Subcutaneous abdominal adipose tissue (tissue), 5 donors: ENCODE results near the gene CACNA2D3.

Experiments used
- H3K27ac ChIP-seq: one replicate; pipeline ENCODE4 v1.7.0; 2013; ENCODE audit warnings: low read depth, mild to moderate bottlenecking, inconsistent platforms, low read length, moderate library complexity
- H3K27me3 ChIP-seq, 5 donors: one replicate each; pipeline ENCODE4 v1.7.0; 2013; ENCODE audit warnings: low read length in 5 of 5, inconsistent platforms in 1 of 5; ENCODE audit not compliant: control insufficient read depth in 5 of 5, insufficient read depth in 4 of 5
- H3K36me3 ChIP-seq, 5 donors: one replicate each; pipeline ENCODE4 v1.7.0; 2013; ENCODE audit warnings: low read length in 5 of 5; ENCODE audit not compliant: control insufficient read depth in 5 of 5, insufficient read depth in 5 of 5
- H3K4me1 ChIP-seq, 5 donors: one replicate each; pipeline ENCODE4 v1.7.0; 2013; ENCODE audit warnings: low read length in 5 of 5, mild to moderate bottlenecking in 3 of 5, moderate library complexity in 1 of 5; ENCODE audit not compliant: control insufficient read depth in 5 of 5, insufficient read depth in 5 of 5
- H3K4me3 ChIP-seq, 5 donors: one replicate each; pipeline ENCODE4 v1.7.0; 2013; ENCODE audit warnings: low read length in 5 of 5, low read depth in 1 of 5
- H3K9ac ChIP-seq, 5 donors: one replicate each; pipeline ENCODE4 v1.7.0; 2013; ENCODE audit warnings: low read length in 5 of 5, mild to moderate bottlenecking in 4 of 5, moderate library complexity in 3 of 5
- H3K9me3 ChIP-seq, 5 donors: one replicate each; pipeline ENCODE4 v1.7.0; 2013; ENCODE audit warnings: low read length in 5 of 5; ENCODE audit not compliant: control insufficient read depth in 5 of 5
- donor health status: healthy.
- donor health status: healthy.
- donor health status: healthy.
- donor health status: healthy.
- donor health status: healthy.

The CACNA2D3 gene

DNA sequence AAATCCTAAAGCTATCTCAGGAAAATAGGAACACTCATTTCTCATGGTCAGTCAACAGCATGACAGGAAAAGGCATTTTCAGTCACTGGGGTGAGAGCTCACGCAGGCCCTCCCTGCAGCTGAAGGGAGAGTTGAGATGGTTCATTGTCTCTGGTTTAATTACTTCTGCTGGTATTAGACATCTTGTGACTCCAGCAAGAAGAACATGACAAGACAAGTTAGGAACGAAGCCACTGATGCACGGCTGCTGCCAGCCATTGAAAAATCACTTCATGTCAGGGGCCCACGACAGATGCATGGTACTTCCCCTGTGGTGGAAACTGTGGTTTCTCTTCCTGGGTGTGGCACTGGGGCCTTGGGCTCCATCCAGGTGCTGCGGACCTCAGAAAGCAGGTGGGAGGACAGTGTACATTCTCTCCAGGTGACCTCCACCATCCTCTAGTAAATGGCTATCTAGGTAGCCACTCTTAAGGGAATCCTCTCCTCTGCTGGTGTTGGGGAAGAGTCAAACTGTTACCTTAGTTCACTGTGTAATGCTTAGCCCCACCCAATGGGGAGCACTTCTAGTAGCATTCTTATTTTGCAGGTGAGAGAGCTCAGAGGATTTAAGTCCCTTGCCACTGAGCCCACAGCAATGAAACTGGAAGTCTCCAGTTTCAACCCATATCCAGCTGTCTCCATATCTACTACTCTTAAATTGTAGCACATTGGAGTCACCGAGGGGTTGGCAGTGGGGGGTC is 531.3 kb downstream of the CACNA2D3 start:
- Histone ChIP-seq H3K9me3 (peaks cover 0 to 8% (median 0%) of the 10 kb centered on the region in 5 donors), H3K4me1 (no peaks in the 10 kb centered on the region), H3K36me3 (no peaks in the 10 kb centered on the region), H3K9ac (no peak overlapping the region), H3K27me3 (peaks cover 0 to 2% (median 0%) of the 10 kb centered on the region in 5 donors), H3K4me3 (no peak overlapping the region), H3K27ac (no peak overlapping the region)

DNA sequence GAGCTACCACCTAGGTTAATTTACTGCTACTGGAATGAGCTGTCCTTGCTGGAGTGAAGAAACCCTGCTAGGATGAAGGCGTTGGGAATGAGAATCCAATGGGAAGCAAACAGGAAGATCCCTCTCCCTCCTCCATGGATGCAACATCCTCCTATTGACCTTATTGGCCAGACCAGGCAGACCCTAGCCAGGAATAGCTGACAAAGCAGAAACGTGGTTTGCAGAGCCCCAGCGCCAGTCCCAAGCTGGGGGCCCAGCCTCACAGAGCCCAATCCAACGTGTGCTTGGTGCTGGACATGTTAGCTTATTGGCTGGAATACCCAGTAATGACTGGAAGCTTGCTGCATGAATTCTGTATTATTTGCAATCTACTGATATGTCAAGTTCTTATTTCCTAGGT is 532.4 kb downstream of the CACNA2D3 start:
- Histone ChIP-seq H3K27me3 (peaks cover 0 to 2% (median 0%) of the 10 kb centered on the region in 5 donors), H3K9ac (no peak overlapping the region), H3K9me3 (peaks cover 0 to 7% (median 0%) of the 10 kb centered on the region in 5 donors), H3K4me3 (no peak overlapping the region), H3K27ac (no peak overlapping the region), H3K4me1 (no peaks in the 10 kb centered on the region), H3K36me3 (no peaks in the 10 kb centered on the region)

DNA sequence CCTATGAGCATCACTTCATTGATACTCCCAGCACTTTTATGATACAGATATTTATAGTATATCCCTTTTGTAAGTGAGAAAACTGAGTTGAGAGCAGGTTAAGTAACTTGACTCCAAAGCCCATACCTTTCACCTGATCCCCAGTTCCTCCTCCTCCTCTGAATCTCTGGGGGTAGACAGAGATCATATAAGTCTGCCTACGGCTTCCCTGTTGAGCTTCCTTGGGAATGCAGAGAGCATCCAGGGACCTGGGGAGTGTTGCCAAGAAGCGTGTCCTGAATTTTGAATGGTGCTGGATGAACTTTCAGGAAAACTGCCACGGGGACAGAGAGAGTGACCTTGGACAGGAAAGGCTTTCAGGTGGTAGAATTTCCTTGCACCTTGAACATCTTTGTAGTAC is 537.0 kb downstream of the CACNA2D3 start:
- no peak overlapping the region for H3K4me3 ChIP-seq
- no peak overlapping the region for H3K9ac ChIP-seq
- H3K9me3 ChIP-seq, result no peaks in the 10 kb centered on the region
- H3K4me1 ChIP-seq, result no peaks in the 10 kb centered on the region
- peaks cover 0 to 2% (median 0%) of the 10 kb centered on the region in 5 donors for H3K27me3 ChIP-seq
- H3K36me3 ChIP-seq, result no peaks in the 10 kb centered on the region
- no peak overlapping the region for H3K27ac ChIP-seq

DNA sequence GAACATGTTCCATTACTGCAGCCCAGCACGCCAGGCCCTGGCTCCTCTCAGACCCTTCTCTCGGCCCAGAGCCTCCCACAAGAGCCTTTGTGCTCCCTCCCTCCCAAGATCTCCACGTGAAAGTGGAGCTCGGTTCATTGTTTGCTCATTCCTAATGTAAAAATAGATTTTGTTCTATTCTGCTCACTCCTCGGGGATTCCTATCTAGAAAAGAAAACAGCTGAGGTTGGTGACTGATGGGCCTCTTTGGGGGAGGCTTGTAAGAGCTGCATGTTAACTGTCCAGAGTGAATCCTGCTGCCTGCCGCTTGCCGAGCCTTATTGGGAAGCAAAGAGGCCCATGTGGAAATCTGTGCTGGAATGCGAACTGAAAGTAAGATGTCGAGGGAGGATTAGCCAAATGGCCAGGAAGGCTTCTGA is 538.4 kb downstream of the CACNA2D3 start:
- H3K4me1 ChIP-seq, result no peaks in the 10 kb centered on the region
- peak overlapping the region; percentile 30 for H3K27ac ChIP-seq
- H3K9ac ChIP-seq, result no peak overlapping the region
- no peaks in the 10 kb centered on the region for H3K36me3 ChIP-seq
- peak overlapping the region in 1 of 5 donors; percentile 1 for H3K4me3 ChIP-seq
- H3K27me3 ChIP-seq, result no peaks in the 10 kb centered on the region
- H3K9me3 ChIP-seq, result no peaks in the 10 kb centered on the region

DNA sequence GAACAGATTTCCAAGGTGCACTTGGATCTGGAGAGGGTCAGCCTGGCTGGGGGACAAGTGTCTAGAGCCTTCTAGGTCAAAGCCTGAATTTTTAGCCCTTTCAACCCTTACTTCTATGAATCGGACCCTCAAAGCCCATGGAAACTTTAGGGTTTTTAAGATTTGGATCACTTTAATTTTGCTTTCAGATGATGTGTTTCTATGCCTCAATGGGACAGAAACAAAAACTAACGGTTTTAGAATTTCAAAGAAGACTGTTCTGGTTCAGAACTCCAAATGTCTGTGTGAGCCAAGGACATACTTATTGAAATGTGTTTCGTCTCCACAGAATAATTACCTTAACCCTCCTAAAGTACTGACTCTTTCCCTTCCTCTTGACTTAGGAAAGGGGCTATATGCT is 538.8 kb downstream of the CACNA2D3 start:
- Histone ChIP-seq H3K36me3 (no peaks in the 10 kb centered on the region), H3K9ac (no peak overlapping the region), H3K27me3 (no peaks in the 10 kb centered on the region), H3K4me3 (peak overlapping the region in 1 of 5 donors; percentile 1), H3K9me3 (no peaks in the 10 kb centered on the region), H3K27ac (peak overlapping the region; percentile 30), H3K4me1 (no peaks in the 10 kb centered on the region)

DNA sequence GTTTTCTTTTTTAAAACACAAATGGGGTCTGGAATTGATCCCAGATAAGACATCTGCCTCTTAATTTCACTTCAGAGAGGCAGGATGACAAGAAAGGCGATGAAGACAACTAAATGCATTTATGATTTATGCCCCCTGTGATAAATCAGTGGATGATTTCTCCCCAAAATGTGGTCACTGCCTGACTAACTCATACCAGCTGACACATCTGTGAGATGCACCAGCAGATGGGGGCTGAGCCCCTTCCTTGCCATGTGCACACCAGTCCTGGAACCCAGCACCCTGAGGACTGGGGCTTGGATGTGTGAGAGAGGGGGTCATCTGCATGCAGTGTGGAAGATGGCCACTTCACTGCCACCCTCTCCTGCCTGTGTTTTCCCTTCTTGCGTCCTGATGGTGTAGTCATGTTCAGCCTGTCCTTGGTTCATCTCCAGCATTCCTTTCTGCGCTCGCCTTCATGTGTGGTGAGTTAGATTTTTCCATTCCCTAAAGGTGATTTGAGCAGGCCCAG is 541.2 kb downstream of the CACNA2D3 start:
- no peaks in the 10 kb centered on the region for H3K9me3 ChIP-seq
- no peaks in the 10 kb centered on the region for H3K36me3 ChIP-seq
- no peaks in the 10 kb centered on the region for H3K27me3 ChIP-seq
- H3K27ac ChIP-seq, result no peak overlapping the region
- H3K9ac ChIP-seq, result no peak overlapping the region
- H3K4me1 ChIP-seq, result no peaks in the 10 kb centered on the region
- H3K4me3 ChIP-seq, result no peak overlapping the region

DNA sequence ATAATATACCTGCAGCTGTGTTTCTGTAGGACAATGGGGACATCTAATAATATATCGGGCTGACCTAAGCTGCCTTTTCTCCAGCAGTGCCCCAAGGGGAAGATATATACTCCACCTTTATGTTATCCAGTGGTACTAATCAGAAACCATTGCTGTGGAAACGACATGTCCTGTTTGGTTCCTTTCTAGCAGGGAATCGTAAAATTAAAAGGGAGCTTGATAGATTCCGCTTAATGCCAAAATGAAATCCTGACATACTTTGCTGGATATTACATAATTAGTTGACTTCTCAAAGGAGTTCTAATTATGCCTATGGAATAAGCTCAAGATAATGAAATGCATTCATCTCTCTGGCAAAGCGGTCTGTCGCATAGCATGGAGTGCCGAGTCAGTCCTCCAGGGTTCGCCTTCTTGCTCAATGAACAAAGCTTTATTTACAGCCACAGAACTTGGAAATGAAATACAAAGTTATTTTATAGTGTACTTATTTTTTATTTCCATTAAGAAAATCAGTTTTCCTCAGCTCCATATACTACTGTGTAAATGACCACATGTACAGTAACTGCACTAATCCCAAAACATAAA is 542.8 kb downstream of the CACNA2D3 start:
- no peaks in the 10 kb centered on the region for H3K36me3 ChIP-seq
- H3K4me1 ChIP-seq, result no peaks in the 10 kb centered on the region
- no peaks in the 10 kb centered on the region for H3K9me3 ChIP-seq
- H3K27me3 ChIP-seq, result no peaks in the 10 kb centered on the region
- no peak overlapping the region for H3K4me3 ChIP-seq
- H3K9ac ChIP-seq, result no peak overlapping the region
- no peak overlapping the region for H3K27ac ChIP-seq

DNA sequence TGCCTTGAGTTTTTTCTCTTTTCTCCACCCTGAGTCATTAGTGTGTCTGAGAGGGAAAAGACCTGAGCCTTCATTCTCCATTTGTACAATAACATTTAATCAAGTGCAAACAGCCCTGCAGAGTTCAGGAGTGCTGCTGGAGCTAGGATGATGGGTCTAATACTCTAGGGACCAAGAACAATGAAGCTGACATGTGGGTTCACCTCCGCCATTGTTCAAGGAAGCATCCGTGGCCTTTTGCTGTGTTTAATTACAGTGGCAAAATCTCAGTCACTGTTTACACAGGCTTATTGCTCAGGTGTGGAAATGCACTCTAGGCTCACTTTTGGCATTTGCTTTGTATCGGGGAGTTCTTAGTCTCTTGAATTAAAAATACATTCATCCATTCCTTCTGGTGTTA is 545.9 kb downstream of the CACNA2D3 start:
- Histone ChIP-seq H3K4me1 (no peaks in the 10 kb centered on the region), H3K36me3 (no peaks in the 10 kb centered on the region), H3K4me3 (no peak overlapping the region), H3K9ac (no peak overlapping the region), H3K9me3 (no peaks in the 10 kb centered on the region), H3K27ac (no peak overlapping the region), H3K27me3 (no peaks in the 10 kb centered on the region)

DNA sequence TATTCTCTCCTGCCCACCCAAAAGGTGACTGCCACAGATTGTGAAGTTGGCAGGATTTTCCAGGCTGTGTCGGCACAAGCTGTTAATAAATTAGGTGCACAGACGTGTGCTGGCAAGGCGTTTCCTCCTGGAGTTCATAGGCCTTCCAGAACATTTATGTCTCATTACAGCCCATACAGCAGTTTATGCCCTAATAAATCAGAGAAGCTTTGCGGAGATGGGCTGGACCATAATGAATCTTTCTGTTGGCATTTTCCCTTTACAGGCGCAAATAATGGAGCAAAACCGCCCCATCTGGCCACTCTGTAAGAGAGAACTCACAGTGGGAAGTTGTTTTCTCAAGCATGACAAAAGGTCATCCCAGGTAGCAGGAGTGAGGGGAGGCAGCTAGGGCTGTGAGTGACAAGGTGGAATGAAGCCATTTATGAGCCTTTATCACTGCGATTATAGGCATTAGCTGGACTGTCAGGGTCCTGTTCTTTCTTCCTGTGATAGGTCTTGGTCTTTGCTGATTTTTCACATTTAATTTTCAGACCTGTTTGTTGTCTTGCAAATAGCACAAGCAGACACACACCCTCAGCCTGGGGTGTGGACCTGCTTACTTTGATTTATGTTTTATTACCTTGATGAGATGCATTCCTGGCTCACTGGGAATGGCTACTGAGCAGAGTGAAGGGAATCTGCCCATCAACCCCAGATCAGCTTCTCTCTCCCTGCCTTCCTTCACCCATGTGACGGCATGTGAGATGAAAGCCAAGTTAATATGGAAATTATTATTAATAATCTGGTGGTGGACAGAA is 548.0 kb downstream of the CACNA2D3 start:
- H3K27me3 ChIP-seq, result no peaks in the 10 kb centered on the region
- H3K36me3 ChIP-seq, result no peaks in the 10 kb centered on the region
- peaks cover 0 to 4% (median 0%) of the 10 kb centered on the region in 5 donors for H3K9me3 ChIP-seq
- H3K4me1 ChIP-seq, result no peaks in the 10 kb centered on the region
- no peak overlapping the region for H3K4me3 ChIP-seq
- H3K9ac ChIP-seq, result no peak overlapping the region
- H3K27ac ChIP-seq, result no peak overlapping the region

DNA sequence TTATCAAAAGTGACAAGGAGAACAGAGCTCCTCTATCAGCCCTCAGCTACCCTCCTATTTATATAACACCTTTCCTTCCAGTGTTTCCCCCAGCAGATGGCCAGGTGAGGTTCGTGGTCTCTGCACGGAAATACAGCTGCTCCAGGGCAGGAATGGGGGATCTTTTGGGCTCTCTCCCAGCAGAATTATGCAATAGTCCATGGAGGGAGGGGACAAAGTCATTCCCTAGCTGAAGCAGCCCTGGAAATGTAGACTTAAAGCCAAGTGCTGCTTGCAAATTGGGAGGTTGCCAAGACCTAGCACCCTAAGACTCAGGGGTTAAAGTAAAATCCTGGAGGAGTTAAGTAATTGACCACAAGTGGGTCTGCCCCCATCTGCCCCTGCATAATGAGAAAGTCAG is 549.2 kb downstream of the CACNA2D3 start:
- no peak overlapping the region for H3K9ac ChIP-seq
- H3K4me1 ChIP-seq, result no peaks in the 10 kb centered on the region
- H3K4me3 ChIP-seq, result no peak overlapping the region
- no peaks in the 10 kb centered on the region for H3K36me3 ChIP-seq
- H3K27ac ChIP-seq, result no peak overlapping the region
- H3K27me3 ChIP-seq, result no peaks in the 10 kb centered on the region
- H3K9me3 ChIP-seq, result peaks cover 0 to 5% (median 0%) of the 10 kb centered on the region in 5 donors
